Measurements from ENCODE around the gene CTXND2.

- TF ChIP-seq POLR2A (IDR thresholded peaks at IDR 0.05; ENCODE audit: low read depth, low read length), result no peak
- TF ChIP-seq POLR2AphosphoS5 (IDR thresholded peaks at IDR 0.05; ENCODE audit: low read depth, low read length), result no peak
Observed at GRCh38 chr1:150960646-150961045, 73.7 kb downstream of the CTXND2 start.
